ENCODE data around the gene TMEM37. TPM values are rescaled to one million over a fixed set of nuclear protein-coding genes. Genes with fewer than 3 reads are reported as not detected.

Gene TMEM37
- total and polyA plus RNA-seq, 4 donors = 17.6 to 125 (median 37.4) TPM

DNA sequence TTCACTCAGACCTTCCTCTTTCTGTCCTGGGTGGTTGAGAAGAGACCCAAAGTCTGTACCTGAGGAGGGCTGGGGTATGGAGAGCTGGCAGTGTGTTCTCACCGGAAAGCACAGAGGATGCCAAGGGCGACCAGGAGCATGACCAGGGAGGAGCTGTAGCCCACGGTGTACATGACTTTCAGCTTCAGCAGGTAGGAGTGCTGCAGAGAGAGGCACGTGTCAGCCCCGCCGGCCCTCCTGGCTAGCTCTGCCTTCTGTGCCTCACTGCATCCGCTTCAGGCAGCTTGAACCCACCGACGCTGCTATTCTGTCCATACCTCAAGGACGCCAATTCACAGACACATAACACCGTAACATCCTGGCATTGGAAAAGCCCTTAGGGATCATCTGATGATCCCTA lies 34.0 kb downstream of the TMEM37 start:
- 96% methylated on average over 11 of the region's 11 CpGs for WGBS
- Histone ChIP-seq H3K27me3 (ENCODE audit: control insufficient read depth in 4 of 4, insufficient read depth in 4 of 4, low read length in 3 of 4) (no peaks in the 10 kb centered on the region), H3K27ac (ENCODE audit: low read depth in 1 of 2, low read length in 2 of 2) (no peak overlapping the region), H3K9ac (ENCODE audit: low read depth in 1 of 2, low read length in 2 of 2) (no peak overlapping the region), H3K4me3 (ENCODE audit: low read depth in 1 of 3, low read length in 3 of 3) (no peak overlapping the region), H3K4me1 (ENCODE audit: control insufficient read depth in 4 of 4, insufficient read depth in 4 of 4, low read length in 3 of 4) (no peaks in the 10 kb centered on the region), H3K36me3 (ENCODE audit: control insufficient read depth in 4 of 4, insufficient read depth in 3 of 4, low read depth in 1 of 4, low read length in 3 of 4) (no peaks in the 10 kb centered on the region), H3K9me3 (ENCODE audit: control insufficient read depth in 4 of 4, low read length in 3 of 4) (no peaks in the 10 kb centered on the region)
- TF ChIP-seq EGR1 (IDR thresholded peaks at IDR 0.05; ENCODE audit: low read depth in 2 of 2) = no peak
- TF ChIP-seq SP1 (IDR thresholded peaks at IDR 0.05) = no peak
- no peak for TF ChIP-seq TAF1 (conservative IDR thresholded peaks at IDR 0.05)
- TF ChIP-seq RXRA (IDR thresholded peaks at IDR 0.05) = no peak
- TF ChIP-seq RAD21 (IDR thresholded peaks at IDR 0.05) = no peak
- no peak for TF ChIP-seq JUND (IDR thresholded peaks at IDR 0.05)
- TF ChIP-seq, protein P1, sequence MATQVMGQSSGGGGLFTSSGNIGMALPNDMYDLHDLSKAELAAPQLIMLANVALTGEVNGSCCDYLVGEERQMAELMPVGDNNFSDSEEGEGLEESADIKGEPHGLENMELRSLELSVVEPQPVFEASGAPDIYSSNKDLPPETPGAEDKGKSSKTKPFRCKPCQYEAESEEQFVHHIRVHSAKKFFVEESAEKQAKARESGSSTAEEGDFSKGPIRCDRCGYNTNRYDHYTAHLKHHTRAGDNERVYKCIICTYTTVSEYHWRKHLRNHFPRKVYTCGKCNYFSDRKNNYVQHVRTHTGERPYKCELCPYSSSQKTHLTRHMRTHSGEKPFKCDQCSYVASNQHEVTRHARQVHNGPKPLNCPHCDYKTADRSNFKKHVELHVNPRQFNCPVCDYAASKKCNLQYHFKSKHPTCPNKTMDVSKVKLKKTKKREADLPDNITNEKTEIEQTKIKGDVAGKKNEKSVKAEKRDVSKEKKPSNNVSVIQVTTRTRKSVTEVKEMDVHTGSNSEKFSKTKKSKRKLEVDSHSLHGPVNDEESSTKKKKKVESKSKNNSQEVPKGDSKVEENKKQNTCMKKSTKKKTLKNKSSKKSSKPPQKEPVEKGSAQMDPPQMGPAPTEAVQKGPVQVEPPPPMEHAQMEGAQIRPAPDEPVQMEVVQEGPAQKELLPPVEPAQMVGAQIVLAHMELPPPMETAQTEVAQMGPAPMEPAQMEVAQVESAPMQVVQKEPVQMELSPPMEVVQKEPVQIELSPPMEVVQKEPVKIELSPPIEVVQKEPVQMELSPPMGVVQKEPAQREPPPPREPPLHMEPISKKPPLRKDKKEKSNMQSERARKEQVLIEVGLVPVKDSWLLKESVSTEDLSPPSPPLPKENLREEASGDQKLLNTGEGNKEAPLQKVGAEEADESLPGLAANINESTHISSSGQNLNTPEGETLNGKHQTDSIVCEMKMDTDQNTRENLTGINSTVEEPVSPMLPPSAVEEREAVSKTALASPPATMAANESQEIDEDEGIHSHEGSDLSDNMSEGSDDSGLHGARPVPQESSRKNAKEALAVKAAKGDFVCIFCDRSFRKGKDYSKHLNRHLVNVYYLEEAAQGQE (IDR thresholded peaks at IDR 0.05) = no peak
- TF ChIP-seq NR2F2 (IDR thresholded peaks at IDR 0.05) = no peak
- TF ChIP-seq, protein P2, sequence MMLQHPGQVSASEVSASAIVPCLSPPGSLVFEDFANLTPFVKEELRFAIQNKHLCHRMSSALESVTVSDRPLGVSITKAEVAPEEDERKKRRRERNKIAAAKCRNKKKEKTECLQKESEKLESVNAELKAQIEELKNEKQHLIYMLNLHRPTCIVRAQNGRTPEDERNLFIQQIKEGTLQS (IDR thresholded peaks at IDR 0.05) = no peak
- TF ChIP-seq HNF4G (IDR thresholded peaks at IDR 0.05) = no peak
- TF ChIP-seq FOXA2 (IDR thresholded peaks at IDR 0.05) = no peak
- TF ChIP-seq, protein P3, sequence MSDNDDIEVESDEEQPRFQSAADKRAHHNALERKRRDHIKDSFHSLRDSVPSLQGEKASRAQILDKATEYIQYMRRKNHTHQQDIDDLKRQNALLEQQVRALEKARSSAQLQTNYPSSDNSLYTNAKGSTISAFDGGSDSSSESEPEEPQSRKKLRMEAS (IDR thresholded peaks at IDR 0.05) = no peak
- TF ChIP-seq, protein P4, sequence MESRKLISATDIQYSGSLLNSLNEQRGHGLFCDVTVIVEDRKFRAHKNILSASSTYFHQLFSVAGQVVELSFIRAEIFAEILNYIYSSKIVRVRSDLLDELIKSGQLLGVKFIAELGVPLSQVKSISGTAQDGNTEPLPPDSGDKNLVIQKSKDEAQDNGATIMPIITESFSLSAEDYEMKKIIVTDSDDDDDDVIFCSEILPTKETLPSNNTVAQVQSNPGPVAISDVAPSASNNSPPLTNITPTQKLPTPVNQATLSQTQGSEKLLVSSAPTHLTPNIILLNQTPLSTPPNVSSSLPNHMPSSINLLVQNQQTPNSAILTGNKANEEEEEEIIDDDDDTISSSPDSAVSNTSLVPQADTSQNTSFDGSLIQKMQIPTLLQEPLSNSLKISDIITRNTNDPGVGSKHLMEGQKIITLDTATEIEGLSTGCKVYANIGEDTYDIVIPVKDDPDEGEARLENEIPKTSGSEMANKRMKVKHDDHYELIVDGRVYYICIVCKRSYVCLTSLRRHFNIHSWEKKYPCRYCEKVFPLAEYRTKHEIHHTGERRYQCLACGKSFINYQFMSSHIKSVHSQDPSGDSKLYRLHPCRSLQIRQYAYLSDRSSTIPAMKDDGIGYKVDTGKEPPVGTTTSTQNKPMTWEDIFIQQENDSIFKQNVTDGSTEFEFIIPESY (IDR thresholded peaks at IDR 0.05) = no peak
- no peak for DNase-seq (ENCODE audit: low spot score)

DNA sequence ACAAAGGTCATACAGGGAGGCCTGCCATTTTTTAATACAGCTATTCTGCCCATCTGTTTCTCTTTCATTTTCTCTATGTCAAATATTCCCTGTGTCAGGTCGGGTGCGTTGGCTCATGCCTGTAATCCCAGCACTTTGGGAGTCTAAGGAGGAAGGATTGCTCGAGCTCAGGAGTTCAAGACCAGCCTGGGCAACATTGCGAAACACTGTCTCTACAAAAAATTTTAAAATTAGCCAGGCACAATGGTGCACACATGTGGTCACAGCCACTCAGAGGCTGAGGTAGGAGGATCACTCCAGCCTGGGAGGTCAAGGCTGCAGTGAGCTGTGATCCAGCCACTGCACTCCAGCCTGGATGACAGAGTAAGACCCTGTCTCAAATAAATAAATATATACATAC lies 34.7 kb downstream of the TMEM37 start:
- H3K4me3 ChIP-seq (ENCODE audit: low read depth in 1 of 3, low read length in 3 of 3) = no peak overlapping the region
- H3K4me1 ChIP-seq (ENCODE audit: control insufficient read depth in 4 of 4, insufficient read depth in 4 of 4, low read length in 3 of 4) = no peaks in the 10 kb centered on the region
- H3K36me3 ChIP-seq (ENCODE audit: control insufficient read depth in 4 of 4, insufficient read depth in 3 of 4, low read depth in 1 of 4, low read length in 3 of 4) = no peaks in the 10 kb centered on the region
- 86% methylated on average over 4 of the region's 4 CpGs for WGBS
- no peak overlapping the region for H3K9ac ChIP-seq (ENCODE audit: low read depth in 1 of 2, low read length in 2 of 2)
- no peaks in the 10 kb centered on the region for H3K27me3 ChIP-seq (ENCODE audit: control insufficient read depth in 4 of 4, insufficient read depth in 4 of 4, low read length in 3 of 4)
- no peak for DNase-seq (ENCODE audit: low spot score)
- H3K27ac ChIP-seq (ENCODE audit: low read depth in 1 of 2, low read length in 2 of 2) = no peak overlapping the region
- H3K9me3 ChIP-seq (ENCODE audit: control insufficient read depth in 4 of 4, low read length in 3 of 4) = no peaks in the 10 kb centered on the region
- TF ChIP-seq TAF1 (conservative IDR thresholded peaks at IDR 0.05) = no peak
- TF ChIP-seq, protein P2 (IDR thresholded peaks at IDR 0.05) = no peak
- no peak for TF ChIP-seq RXRA (IDR thresholded peaks at IDR 0.05)
- no peak for TF ChIP-seq HNF4A (conservative IDR thresholded peaks at IDR 0.05)
- no peak for TF ChIP-seq FOXA1 (IDR thresholded peaks at IDR 0.05)
- TF ChIP-seq, protein P3 (IDR thresholded peaks at IDR 0.05) = no peak
- TF ChIP-seq SP1 (IDR thresholded peaks at IDR 0.05) = no peak
- TF ChIP-seq, protein P1 (IDR thresholded peaks at IDR 0.05) = no peak
- no peak for TF ChIP-seq EGR1 (IDR thresholded peaks at IDR 0.05; ENCODE audit: low read depth in 2 of 2)
- no peak for TF ChIP-seq RAD21 (IDR thresholded peaks at IDR 0.05)
- TF ChIP-seq, protein P5, sequence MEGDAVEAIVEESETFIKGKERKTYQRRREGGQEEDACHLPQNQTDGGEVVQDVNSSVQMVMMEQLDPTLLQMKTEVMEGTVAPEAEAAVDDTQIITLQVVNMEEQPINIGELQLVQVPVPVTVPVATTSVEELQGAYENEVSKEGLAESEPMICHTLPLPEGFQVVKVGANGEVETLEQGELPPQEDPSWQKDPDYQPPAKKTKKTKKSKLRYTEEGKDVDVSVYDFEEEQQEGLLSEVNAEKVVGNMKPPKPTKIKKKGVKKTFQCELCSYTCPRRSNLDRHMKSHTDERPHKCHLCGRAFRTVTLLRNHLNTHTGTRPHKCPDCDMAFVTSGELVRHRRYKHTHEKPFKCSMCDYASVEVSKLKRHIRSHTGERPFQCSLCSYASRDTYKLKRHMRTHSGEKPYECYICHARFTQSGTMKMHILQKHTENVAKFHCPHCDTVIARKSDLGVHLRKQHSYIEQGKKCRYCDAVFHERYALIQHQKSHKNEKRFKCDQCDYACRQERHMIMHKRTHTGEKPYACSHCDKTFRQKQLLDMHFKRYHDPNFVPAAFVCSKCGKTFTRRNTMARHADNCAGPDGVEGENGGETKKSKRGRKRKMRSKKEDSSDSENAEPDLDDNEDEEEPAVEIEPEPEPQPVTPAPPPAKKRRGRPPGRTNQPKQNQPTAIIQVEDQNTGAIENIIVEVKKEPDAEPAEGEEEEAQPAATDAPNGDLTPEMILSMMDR (IDR thresholded peaks at IDR 0.05; ENCODE audit: low read depth, low read length, missing input control) = no peak
- TF ChIP-seq, protein P4 (IDR thresholded peaks at IDR 0.05) = no peak
- TF ChIP-seq GABPA (IDR thresholded peaks at IDR 0.05 in 1 of 2, conservative IDR thresholded peaks at IDR 0.05 in 1 of 2) = no peak
- no peak for TF ChIP-seq FOXA2 (IDR thresholded peaks at IDR 0.05)
- no peak for TF ChIP-seq HNF4G (IDR thresholded peaks at IDR 0.05)

All from liver (tissue), 9 donors.